HT1080 (cell line): ENCODE data around the gene BMPER. TPM values are rescaled to one million over a fixed set of nuclear protein-coding genes. Genes with fewer than 3 reads are reported as not detected.
A peak's percentile ranks its signal among the peaks of the same experiment; 100 is the strongest.
"Not testable (repeated sequence)": the region's sequence is repeated elsewhere in the genome, so short reads cannot be mapped to it uniquely, and the experiment has no call there.

Experiments
- DNase-seq: peaks from one replicate; pipeline ENCODE4 v3.0.0-alpha.2; 2015; ENCODE audit warnings: low read depth
- total RNA-seq: library from RNA; depleted of rRNA; stranded (reverse); fragments of >200 nt; shearing (Covaris generic); gene quantifications from 2 replicates; pipeline ENCODE4 v1.2.3, GENCODE V29; 2014

The BMPER gene
- total RNA-seq, 1 experiment from 2014 or later, result 3.8 TPM

GRCh38 chr7:34165927-34166550, 260.7 kb downstream of the BMPER start:
- peak; percentile 36 for DNase-seq

- peak; percentile 5 for DNase-seq
Measured at GRCh38 chr7:34168013-34168412, 262.7 kb downstream of the BMPER start.

GRCh38 chr7:34174688-34175616, 269.6 kb downstream of the BMPER start:
- DNase-seq, result not testable (repeated sequence)

GRCh38 chr7:34175837-34176236, 270.5 kb downstream of the BMPER start:
- no peak for DNase-seq

GRCh38 chr7:34177476-34177875, 272.1 kb downstream of the BMPER start:
- no peak for DNase-seq

GRCh38 chr7:34181271-34181958, 276.1 kb downstream of the BMPER start:
- no peak for DNase-seq

- peak; percentile 28 for DNase-seq
Measured at GRCh38 chr7:34184466-34184865, 279.1 kb downstream of the BMPER start.

GRCh38 chr7:34187798-34188307, 282.5 kb downstream of the BMPER start:
- peak; percentile 9 for DNase-seq

- no peak for DNase-seq
Measured at GRCh38 chr7:34189031-34189430, 283.7 kb downstream of the BMPER start.

GRCh38 chr7:34190299-34190698, 285.0 kb downstream of the BMPER start:
- DNase-seq, result no peak

GRCh38 chr7:34191162-34191561, 285.8 kb downstream of the BMPER start:
- no peak for DNase-seq

- DNase-seq, result no peak
Measured at GRCh38 chr7:34191771-34192479, 286.6 kb downstream of the BMPER start.

- DNase-seq, result no peak
Measured at GRCh38 chr7:34192906-34193305, 287.6 kb downstream of the BMPER start.

- peak; percentile 9 for DNase-seq
Measured at GRCh38 chr7:34198231-34198641, 292.9 kb downstream of the BMPER start.
